ENCODE measurements around the gene PDE4B. TPM values are rescaled to one million over a fixed set of nuclear protein-coding genes. Genes with fewer than 3 reads are reported as not detected.

The PDE4B gene
- 0.36 to 12.6 TPM (median 0.57 TPM) in 3 replicates for total RNA-seq
- long read RNA-seq = 0 reads

- TF ChIP-seq, protein P1, sequence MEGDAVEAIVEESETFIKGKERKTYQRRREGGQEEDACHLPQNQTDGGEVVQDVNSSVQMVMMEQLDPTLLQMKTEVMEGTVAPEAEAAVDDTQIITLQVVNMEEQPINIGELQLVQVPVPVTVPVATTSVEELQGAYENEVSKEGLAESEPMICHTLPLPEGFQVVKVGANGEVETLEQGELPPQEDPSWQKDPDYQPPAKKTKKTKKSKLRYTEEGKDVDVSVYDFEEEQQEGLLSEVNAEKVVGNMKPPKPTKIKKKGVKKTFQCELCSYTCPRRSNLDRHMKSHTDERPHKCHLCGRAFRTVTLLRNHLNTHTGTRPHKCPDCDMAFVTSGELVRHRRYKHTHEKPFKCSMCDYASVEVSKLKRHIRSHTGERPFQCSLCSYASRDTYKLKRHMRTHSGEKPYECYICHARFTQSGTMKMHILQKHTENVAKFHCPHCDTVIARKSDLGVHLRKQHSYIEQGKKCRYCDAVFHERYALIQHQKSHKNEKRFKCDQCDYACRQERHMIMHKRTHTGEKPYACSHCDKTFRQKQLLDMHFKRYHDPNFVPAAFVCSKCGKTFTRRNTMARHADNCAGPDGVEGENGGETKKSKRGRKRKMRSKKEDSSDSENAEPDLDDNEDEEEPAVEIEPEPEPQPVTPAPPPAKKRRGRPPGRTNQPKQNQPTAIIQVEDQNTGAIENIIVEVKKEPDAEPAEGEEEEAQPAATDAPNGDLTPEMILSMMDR (IDR thresholded peaks at IDR 0.05) = no peak
- Mint-ChIP-seq H3K27ac (ENCODE audit: unreplicated experiment) (no peak within 1 kb of the TSS), H3K9me3 (ENCODE audit: low read depth) (peaks cover 17% of the 10 kb centered on the region), H3K4me1 (ENCODE audit: low read depth) (peaks cover 12% of the 10 kb centered on the region), H3K27me3 (ENCODE audit: low read depth) (peaks cover 62% of the 10 kb centered on the region), H3K36me3 (ENCODE audit: low read depth) (peaks cover 3% of the 10 kb centered on the region), H3K4me3 (ENCODE audit: unreplicated experiment) (peak within 1 kb of the TSS; percentile 70)
- DNase-seq (ENCODE audit: low spot score) = no peak
These were observed at the start of gene PDE4B for GRCh38 chr1:65792669-65793358. TSS of gene PDE4B (plus strand) at chr1:65792895.

DNA sequence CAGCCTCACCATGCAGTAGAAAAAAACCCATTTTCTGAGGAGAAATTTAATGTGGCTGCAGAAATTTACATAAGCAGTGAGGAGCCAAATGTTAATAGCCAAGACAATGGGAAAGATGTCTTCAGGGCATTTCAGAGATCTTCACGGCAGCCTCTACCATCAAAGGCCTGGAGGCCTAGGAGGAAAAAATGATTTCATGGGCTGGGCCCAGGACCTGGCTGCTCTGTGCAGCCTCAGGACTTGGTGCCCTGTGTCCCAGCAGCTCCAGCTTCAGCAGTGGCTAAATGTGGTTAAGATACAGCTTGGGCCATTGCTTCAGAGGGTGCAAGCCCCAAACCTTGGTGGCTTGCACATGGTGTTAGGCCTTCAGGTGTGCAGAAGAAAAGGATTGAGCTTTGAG lies 48.0 kb upstream of the PDE4B start:
- peaks cover 3% of the 10 kb centered on the region for H3K36me3 Mint-ChIP-seq (ENCODE audit: low read depth)
- no peak overlapping the region for H3K4me3 Mint-ChIP-seq (ENCODE audit: unreplicated experiment)
- TF ChIP-seq, protein P1 (IDR thresholded peaks at IDR 0.05) = no peak
- no peak overlapping the region for H3K27ac Mint-ChIP-seq (ENCODE audit: unreplicated experiment)
- H3K4me1 Mint-ChIP-seq (ENCODE audit: low read depth) = no peaks in the 10 kb centered on the region
- peaks cover 28% of the 10 kb centered on the region for H3K9me3 Mint-ChIP-seq (ENCODE audit: low read depth)
- peaks cover 10% of the 10 kb centered on the region for H3K27me3 Mint-ChIP-seq (ENCODE audit: low read depth)
- DNase-seq (ENCODE audit: low spot score) = no peak

DNA sequence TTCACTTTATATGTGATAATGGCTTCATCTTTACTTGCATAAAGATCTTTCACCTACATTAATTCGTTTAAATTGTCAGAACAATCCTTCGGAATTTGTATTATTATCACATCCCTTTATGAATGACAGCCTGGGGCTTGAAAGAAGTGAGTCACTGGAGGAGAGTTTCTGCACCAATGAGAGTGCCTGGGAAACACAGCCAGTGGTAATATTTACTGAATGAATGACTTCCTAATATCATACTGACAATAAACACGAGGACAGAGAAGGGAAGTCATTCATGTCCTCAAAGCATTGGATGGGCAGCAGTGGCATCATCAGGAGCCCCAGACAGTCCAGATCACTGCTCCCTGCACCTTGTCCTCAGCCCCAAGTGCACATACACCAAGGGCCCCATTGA lies 40.7 kb upstream of the PDE4B start:
- peaks cover 23% of the 10 kb centered on the region for H3K27me3 Mint-ChIP-seq (ENCODE audit: low read depth)
- TF ChIP-seq, protein P1 (IDR thresholded peaks at IDR 0.05) = no peak
- no peak for DNase-seq (ENCODE audit: low spot score)
- H3K4me3 Mint-ChIP-seq (ENCODE audit: unreplicated experiment) = no peak overlapping the region
- H3K4me1 Mint-ChIP-seq (ENCODE audit: low read depth) = no peaks in the 10 kb centered on the region
- no peak overlapping the region for H3K27ac Mint-ChIP-seq (ENCODE audit: unreplicated experiment)
- no peaks in the 10 kb centered on the region for H3K9me3 Mint-ChIP-seq (ENCODE audit: low read depth)
- H3K36me3 Mint-ChIP-seq (ENCODE audit: low read depth) = no peaks in the 10 kb centered on the region

GRCh38 chr1:65756616-65757015 lies 36.1 kb upstream of the PDE4B start:
- Mint-ChIP-seq H3K9me3 (ENCODE audit: low read depth) (no peaks in the 10 kb centered on the region), H3K4me3 (ENCODE audit: unreplicated experiment) (no peak overlapping the region), H3K36me3 (ENCODE audit: low read depth) (no peaks in the 10 kb centered on the region), H3K27ac (ENCODE audit: unreplicated experiment) (no peak overlapping the region), H3K4me1 (ENCODE audit: low read depth) (no peaks in the 10 kb centered on the region), H3K27me3 (ENCODE audit: low read depth) (peaks cover 27% of the 10 kb centered on the region)
- TF ChIP-seq, protein P1 (IDR thresholded peaks at IDR 0.05) = no peak
- DNase-seq (ENCODE audit: low spot score) = no peak

GRCh38 chr1:65757531-65757930 lies 35.2 kb upstream of the PDE4B start:
- Mint-ChIP-seq H3K36me3 (ENCODE audit: low read depth) (no peaks in the 10 kb centered on the region), H3K27me3 (ENCODE audit: low read depth) (peaks cover 22% of the 10 kb centered on the region), H3K4me1 (ENCODE audit: low read depth) (no peaks in the 10 kb centered on the region), H3K9me3 (ENCODE audit: low read depth) (no peaks in the 10 kb centered on the region), H3K27ac (ENCODE audit: unreplicated experiment) (no peak overlapping the region), H3K4me3 (ENCODE audit: unreplicated experiment) (no peak overlapping the region)
- no peak for DNase-seq (ENCODE audit: low spot score)
- TF ChIP-seq, protein P1 (IDR thresholded peaks at IDR 0.05) = no peak
